Gastroesophageal sphincter (tissue), 2 donors: ENCODE measurements around the gene NTSR1.

Experiments used
- EP300 ChIP-seq: sonication (generic); formaldehyde crosslinking; IDR thresholded peaks from one replicate; pipeline ENCODE4 v1.6.1; 2017; ENCODE audit warnings: antibody characterized with exemption, mild to moderate bottlenecking
- POLR2A ChIP-seq, 2 donors: fragments of 450-650 bp; IDR thresholded peaks; one replicate each; pipeline ENCODE4 v1.6.1; 2017; ENCODE audit warnings: antibody characterized with exemption in 2 of 2, mild to moderate bottlenecking in 2 of 2, moderate library complexity in 1 of 2

- no peak for TF ChIP-seq EP300
- no peak for TF ChIP-seq POLR2A (IDR thresholded peaks at IDR 0.05)
Observed at GRCh38 chr20:62714006-62714405, 5.4 kb downstream of the NTSR1 start.
